HPDE6-E6E7 (cell line): ENCODE measurements around the gene SYK.

ENCODE experiments used
- DNase-seq: peaks from one replicate; pipeline ENCODE4 v3.0.0; 2011; ENCODE audit warnings: missing footprints; ENCODE audit errors: extremely low spot score

The SYK gene

DNA sequence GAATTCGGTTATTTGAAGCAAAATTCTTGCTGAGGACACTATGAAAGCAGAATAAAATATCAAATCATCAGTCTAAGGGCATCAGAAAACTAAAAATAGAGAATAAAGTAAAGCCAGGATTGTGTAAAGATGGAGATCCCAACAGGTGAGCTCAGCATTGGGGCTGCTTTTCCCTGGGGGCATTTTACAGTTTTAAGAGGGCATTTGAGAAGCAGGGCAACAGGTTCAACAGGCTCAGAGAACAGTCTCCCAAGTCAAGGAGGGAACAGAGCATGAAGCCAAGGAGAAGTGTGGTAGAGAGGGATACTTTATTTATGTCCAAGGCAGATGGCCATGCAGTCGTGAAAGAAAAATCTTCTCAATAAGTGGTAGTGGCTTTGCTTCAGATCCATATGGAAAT lies 145.4 kb downstream of the SYK start:
- DNase-seq = no peak
